H1 (cell line): ENCODE results near the gene SELENOF. TPM values are rescaled to one million over a fixed set of nuclear protein-coding genes. Genes with fewer than 3 reads are reported as not detected.

Source experiments
- ASH2L ChIP-seq: fragments of 200-600, 300-600 bp; sonication (generic); IDR thresholded peaks from one replicate; pipeline ENCODE4 v1.7.1; 2017; ENCODE audit warnings: low read length
- CHD7 ChIP-seq: fragments of 300-600 bp; sonication (generic); IDR thresholded peaks from 2 replicates; pipeline ENCODE4 v1.7.1; 2012; ENCODE audit warnings: low read length, moderate library complexity, mild to moderate bottlenecking, inconsistent platforms; ENCODE audit not compliant: insufficient replicate concordance
- CTCF ChIP-seq, 3 experiments: IDR thresholded peaks; 1 replicate in 2 of 3; 2 replicates in 1 of 3; pipeline versions ENCODE4 v1.5.1 to v1.6.1; 2011; ENCODE audit warnings: low read length in 3 of 3, mild to moderate bottlenecking in 3 of 3, inconsistent platforms in 2 of 3, low read depth in 1 of 3, moderate library complexity in 1 of 3; ENCODE audit not compliant: insufficient read depth in 1 of 3; ENCODE audit errors: control extremely low read depth in 1 of 3
- EGR1 ChIP-seq: IDR thresholded peaks from 2 replicates; pipeline ENCODE4 v1.6.1; 2011; ENCODE audit warnings: low read depth, low read length, borderline replicate concordance
- JUN ChIP-seq: IDR thresholded peaks from 2 replicates; pipeline ENCODE4 v1.6.1; 2011; ENCODE audit warnings: low read depth, mild to moderate bottlenecking, improper control_type of control experiment, low read length
- KDM4A ChIP-seq: IDR thresholded peaks from one replicate; pipeline ENCODE4 v1.7.1; 2012; ENCODE audit warnings: low read depth, mild to moderate bottlenecking, moderate library complexity, low read length, inconsistent platforms; ENCODE audit not compliant: severe bottlenecking
- MAFK ChIP-seq: IDR thresholded peaks from 2 replicates; pipeline ENCODE4 v1.6.1; 2012; ENCODE audit warnings: low read depth, mild to moderate bottlenecking, improper control_type of control experiment, low read length
- SIX5 ChIP-seq: IDR thresholded peaks from 2 replicates; pipeline ENCODE4 v1.6.1; 2011; ENCODE audit warnings: mild to moderate bottlenecking, low read depth, low read length
- SUZ12 ChIP-seq: fragments of 200-600 bp; sonication (generic); IDR thresholded peaks from 2 replicates; pipeline ENCODE4 v1.6.1; 2012; ENCODE audit warnings: mild to moderate bottlenecking, inconsistent platforms, low read length, moderate library complexity, mixed read lengths
- TEAD4 ChIP-seq: IDR thresholded peaks from 2 replicates; pipeline ENCODE4 v1.6.1; 2012; ENCODE audit warnings: low read depth, low read length, inconsistent platforms, mixed read lengths
- polyA plus RNA-seq, 7 experiments: library from polyadenylated mRNA; depleted of rRNA in 3 of 7; stranded (reverse) in 5 of 7; unstranded in 2 of 7; fragments of >200 nt in 5 of 7; fragments of 200-250 nt in 2 of 7; gene quantifications; 1 replicate in 5 of 7; 2 replicates in 1 of 7; 4 replicates in 1 of 7; pipeline versions ENCODE4 v1.2.1 to v1.2.3, GENCODE V29; 2011 to 2013; ENCODE audit warnings: missing spikeins in 2 of 7, mixed read lengths in 2 of 7
- total RNA-seq: library from RNA; stranded (reverse); fragmentation: NEBNext Ultra II Directional; extraction: Animal tissue kit (Norgen Biotek cat#: 25700); gene quantifications from 2 replicates; pipeline ENCODE4 v1.2.1, GENCODE V29; 2021

The SELENOF gene
- total and polyA plus RNA-seq, 2 of the 8 experiments (the other 6 are each of a cell fraction or from before 2014, with no cell fraction given): 70.7 to 163 TPM

- TF ChIP-seq CHD7: no peak
- TF ChIP-seq SUZ12: no peak
- no peak for TF ChIP-seq TEAD4
- no peak for TF ChIP-seq CTCF (IDR thresholded peaks at IDR 0.05; ENCODE audit: control extremely low read depth in 1 of 3, insufficient read depth in 1 of 3, low read depth in 1 of 3, low read length in 3 of 3)
- no peak for TF ChIP-seq SIX5
- TF ChIP-seq EGR1: no peak
- no peak for TF ChIP-seq KDM4A
- no peak for TF ChIP-seq MAFK
- no peak for TF ChIP-seq ASH2L
- TF ChIP-seq JUN: no peak
- TF ChIP-seq, all 59 proteins: peak for 0
Measured at GRCh38 chr1:86829321-86829720, 84.6 kb downstream of the SELENOF start (continued).
